SJSA1 (cell line): Measurements from ENCODE around the gene MINPP1. TPM values are rescaled to one million over a fixed set of nuclear protein-coding genes. Genes with fewer than 3 reads are reported as not detected.
A peak's percentile ranks its signal among the peaks of the same experiment; 100 is the strongest.

Source experiments
- DNase-seq, 2 experiments: peaks; one replicate each; pipeline ENCODE4 v3.0.0-alpha.2; 2015 to 2020; ENCODE audit warnings: low spot score in 2 of 2, low read depth in 1 of 2
- H3K27ac ChIP-seq: fragments of 250-450 bp; sonication (Bioruptor Pico); 2 replicates; pipeline ENCODE4 v1.5.1; 2020; ENCODE audit warnings: mild to moderate bottlenecking, moderate library complexity
- H3K27me3 ChIP-seq: fragments of 250-450 bp; sonication (Bioruptor Pico); replicated peaks from 2 replicates; pipeline ENCODE4 v1.5.1; 2020; ENCODE audit warnings: mild to moderate bottlenecking, moderate library complexity
- H3K36me3 ChIP-seq: fragments of 250-450 bp; sonication (Bioruptor Pico); 2 replicates; pipeline ENCODE4 v1.5.1; 2020; ENCODE audit warnings: mild to moderate bottlenecking
- H3K4me1 ChIP-seq: fragments of 250-450 bp; sonication (Bioruptor Pico); replicated peaks from 2 replicates; pipeline ENCODE4 v1.6.1; 2021; ENCODE audit warnings: mild to moderate bottlenecking
- H3K4me3 ChIP-seq: fragments of 250-450 bp; sonication (Bioruptor Pico); 2 replicates; pipeline ENCODE4 v1.5.1; 2020; ENCODE audit warnings: mild to moderate bottlenecking
- H3K9me3 ChIP-seq: fragments of 250-450 bp; sonication (Bioruptor Pico); replicated peaks from 2 replicates; pipeline ENCODE4 v1.5.1; 2020; ENCODE audit warnings: mild to moderate bottlenecking
- total RNA-seq: library from RNA; depleted of rRNA; stranded (reverse); fragments of >200 nt; shearing (Covaris generic); gene quantifications from 2 replicates; pipeline ENCODE4 v1.2.3, GENCODE V29; 2014

The MINPP1 gene
- total RNA-seq, 1 experiment from 2014 or later, result 50.3 TPM

DNA sequence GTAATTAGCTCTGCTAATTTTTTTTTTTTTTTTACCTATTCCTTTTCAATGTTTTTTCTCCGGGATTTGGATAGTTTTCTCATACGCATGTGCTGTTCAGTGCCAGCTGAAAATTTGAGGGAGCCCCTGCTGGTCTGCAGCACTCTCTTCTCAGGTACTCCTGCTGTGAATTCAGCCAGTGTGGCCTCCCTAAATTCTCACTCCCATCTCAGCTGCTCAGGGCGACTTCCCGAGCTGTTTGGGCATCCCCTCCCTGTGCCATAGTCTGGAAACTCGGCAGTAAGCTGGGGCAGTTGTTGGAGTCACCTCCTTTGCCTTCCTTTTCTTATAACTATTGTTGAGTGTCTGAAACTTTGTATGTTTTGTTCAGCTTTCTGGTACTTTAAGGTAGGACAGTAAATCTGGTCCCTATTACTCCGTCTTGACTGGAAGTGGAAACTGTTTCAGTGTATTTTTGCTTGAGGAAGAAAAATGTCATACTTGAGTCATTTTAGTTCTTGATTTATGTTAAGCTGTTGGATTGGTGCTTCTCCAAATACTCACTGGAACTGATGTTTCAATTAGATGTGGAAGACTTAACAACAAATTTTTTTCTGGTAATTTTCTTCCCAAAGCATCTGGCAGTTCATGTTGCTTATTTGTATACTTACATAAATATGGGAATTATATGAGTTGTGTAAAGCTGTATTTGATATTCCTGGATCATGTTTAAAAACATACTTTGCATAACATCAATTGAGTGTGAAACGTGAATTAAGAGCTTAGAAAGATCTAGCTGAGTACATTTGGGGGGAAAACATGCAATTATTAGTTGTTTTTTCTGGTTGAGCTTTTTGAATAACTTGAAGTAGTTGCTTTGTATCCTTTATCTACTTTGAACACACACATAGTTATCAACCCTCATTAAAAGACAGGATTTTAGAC, 33.7 kb downstream of the MINPP1 start:
- Histone ChIP-seq H3K27ac (no peak overlapping the region), H3K36me3 (peaks cover 40% of the 10 kb centered on the region), H3K4me3 (no peak overlapping the region), H3K27me3 (no peaks in the 10 kb centered on the region), H3K4me1 (peaks cover 24% of the 10 kb centered on the region), H3K9me3 (no peaks in the 10 kb centered on the region; the same call in 1 of the 2 replicates)
- no peak for DNase-seq

- Histone ChIP-seq H3K9me3 (no peaks in the 10 kb centered on the region; the same call in 1 of the 2 replicates), H3K27me3 (no peaks in the 10 kb centered on the region), H3K27ac (peak overlapping the region; percentile 15), H3K36me3 (peaks cover 39% of the 10 kb centered on the region), H3K4me3 (no peak overlapping the region), H3K4me1 (peaks cover 24% of the 10 kb centered on the region)
- DNase-seq, result peak in 1 of 2 experiments; percentile 28
Observed at GRCh38 chr10:87541114-87541513, 36.4 kb downstream of the MINPP1 start.

- DNase-seq, result no peak
- Histone ChIP-seq H3K36me3 (peaks cover 41% of the 10 kb centered on the region), H3K27ac (no peak overlapping the region), H3K9me3 (no peaks in the 10 kb centered on the region; the same call in 1 of the 2 replicates), H3K27me3 (no peaks in the 10 kb centered on the region), H3K4me3 (no peak overlapping the region), H3K4me1 (peaks cover 19% of the 10 kb centered on the region)
Observed at GRCh38 chr10:87544721-87545120, 40.0 kb downstream of the MINPP1 start.

- no peak overlapping the region for H3K27ac ChIP-seq
- no peak overlapping the region for H3K4me3 ChIP-seq
- no peaks in the 10 kb centered on the region; the same call in 1 of the 2 replicates for H3K9me3 ChIP-seq
- peaks cover 33% of the 10 kb centered on the region for H3K36me3 ChIP-seq
- no peak for DNase-seq
- H3K27me3 ChIP-seq, result no peaks in the 10 kb centered on the region
- peaks cover 11% of the 10 kb centered on the region for H3K4me1 ChIP-seq
Observed at GRCh38 chr10:87545783-87546182, 41.1 kb downstream of the MINPP1 start.

DNA sequence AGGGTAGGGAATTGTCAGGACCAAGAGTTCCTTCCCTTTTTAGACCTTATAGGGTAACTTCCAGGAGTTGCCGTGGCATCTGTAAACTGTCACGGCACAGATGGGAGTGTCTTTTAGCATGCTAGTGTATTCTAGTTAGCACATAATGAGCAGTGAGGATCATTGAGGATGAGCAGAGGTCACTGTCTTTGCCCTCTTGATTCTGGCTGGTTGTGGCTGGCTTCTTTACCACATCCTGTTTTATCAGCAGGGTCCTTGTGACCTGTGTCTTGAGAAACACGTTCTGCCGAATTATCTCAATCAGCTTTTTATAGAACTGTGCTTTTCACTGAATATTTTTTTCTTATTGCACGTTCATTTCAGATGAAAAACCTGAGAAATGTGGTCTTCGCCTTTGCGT, 41.5 kb downstream of the MINPP1 start:
- DNase-seq, result no peak
- Histone ChIP-seq H3K9me3 (no peaks in the 10 kb centered on the region; the same call in 1 of the 2 replicates), H3K27ac (no peak overlapping the region), H3K27me3 (no peaks in the 10 kb centered on the region), H3K4me1 (peaks cover 6% of the 10 kb centered on the region), H3K36me3 (peaks cover 33% of the 10 kb centered on the region), H3K4me3 (no peak overlapping the region)

- Histone ChIP-seq H3K27me3 (no peaks in the 10 kb centered on the region), H3K9me3 (no peaks in the 10 kb centered on the region; the same call in 1 of the 2 replicates), H3K36me3 (peaks cover 31% of the 10 kb centered on the region), H3K4me3 (no peak overlapping the region), H3K27ac (no peak overlapping the region), H3K4me1 (no peaks in the 10 kb centered on the region)
- DNase-seq, result no peak
Observed at GRCh38 chr10:87546971-87547413, 42.3 kb downstream of the MINPP1 start.

GRCh38 chr10:87547734-87548311, 43.1 kb downstream of the MINPP1 start:
- Histone ChIP-seq H3K27ac (no peak overlapping the region), H3K4me1 (no peaks in the 10 kb centered on the region), H3K4me3 (no peak overlapping the region), H3K9me3 (no peaks in the 10 kb centered on the region; the same call in 1 of the 2 replicates), H3K27me3 (no peaks in the 10 kb centered on the region), H3K36me3 (peaks cover 32% of the 10 kb centered on the region)
- no peak for DNase-seq

GRCh38 chr10:87550741-87551140, 46.0 kb downstream of the MINPP1 start:
- Histone ChIP-seq H3K4me1 (no peaks in the 10 kb centered on the region), H3K4me3 (no peak overlapping the region), H3K27me3 (no peaks in the 10 kb centered on the region), H3K27ac (no peak overlapping the region), H3K9me3 (no peaks in the 10 kb centered on the region), H3K36me3 (peaks cover 33% of the 10 kb centered on the region)
- DNase-seq, result no peak

- peaks cover 30% of the 10 kb centered on the region for H3K36me3 ChIP-seq
- H3K4me1 ChIP-seq, result no peaks in the 10 kb centered on the region
- H3K27me3 ChIP-seq, result no peaks in the 10 kb centered on the region
- no peaks in the 10 kb centered on the region for H3K9me3 ChIP-seq
- no peak overlapping the region for H3K4me3 ChIP-seq
- no peak for DNase-seq
- H3K27ac ChIP-seq, result no peak overlapping the region
Observed at GRCh38 chr10:87551326-87551725, 46.6 kb downstream of the MINPP1 start.

DNA sequence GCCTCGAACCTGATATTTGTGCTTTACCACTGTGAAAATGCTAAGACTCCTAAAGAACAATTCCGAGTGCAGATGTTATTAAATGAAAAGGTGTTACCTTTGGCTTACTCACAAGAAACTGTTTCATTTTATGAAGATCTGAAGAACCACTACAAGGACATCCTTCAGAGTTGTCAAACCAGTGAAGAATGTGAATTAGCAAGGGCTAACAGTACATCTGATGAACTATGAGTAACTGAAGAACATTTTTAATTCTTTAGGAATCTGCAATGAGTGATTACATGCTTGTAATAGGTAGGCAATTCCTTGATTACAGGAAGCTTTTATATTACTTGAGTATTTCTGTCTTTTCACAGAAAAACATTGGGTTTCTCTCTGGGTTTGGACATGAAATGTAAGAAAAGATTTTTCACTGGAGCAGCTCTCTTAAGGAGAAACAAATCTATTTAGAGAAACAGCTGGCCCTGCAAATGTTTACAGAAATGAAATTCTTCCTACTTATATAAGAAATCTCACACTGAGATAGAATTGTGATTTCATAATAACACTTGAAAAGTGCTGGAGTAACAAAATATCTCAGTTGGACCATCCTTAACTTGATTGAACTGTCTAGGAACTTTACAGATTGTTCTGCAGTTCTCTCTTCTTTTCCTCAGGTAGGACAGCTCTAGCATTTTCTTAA, 47.7 kb downstream of the MINPP1 start:
- DNase-seq, result no peak
- peaks cover 26% of the 10 kb centered on the region for H3K36me3 ChIP-seq
- H3K9me3 ChIP-seq, result no peaks in the 10 kb centered on the region
- no peaks in the 10 kb centered on the region for H3K27me3 ChIP-seq
- no peaks in the 10 kb centered on the region for H3K4me1 ChIP-seq
- H3K27ac ChIP-seq, result no peak overlapping the region
- no peak overlapping the region for H3K4me3 ChIP-seq

DNA sequence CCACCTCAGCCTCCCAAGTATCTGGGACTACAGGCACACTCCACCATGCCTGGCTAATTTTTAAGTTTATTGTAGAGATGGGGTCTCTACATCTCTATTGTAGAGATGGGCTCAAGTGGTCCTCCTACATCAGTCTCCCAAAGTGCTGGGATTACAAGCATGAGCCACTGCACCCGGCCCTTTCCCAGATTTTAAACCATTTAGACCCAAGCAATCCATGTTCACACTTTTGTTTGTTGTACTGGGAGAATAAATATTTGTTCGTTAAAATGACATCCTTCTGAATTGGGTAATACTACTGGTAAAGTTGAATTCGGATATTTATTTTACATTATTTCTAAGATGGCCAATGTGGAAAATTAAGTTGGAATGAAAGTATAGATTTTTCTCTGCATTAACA, 52.7 kb downstream of the MINPP1 start:
- Histone ChIP-seq H3K27ac (no peak overlapping the region), H3K27me3 (no peaks in the 10 kb centered on the region), H3K9me3 (no peaks in the 10 kb centered on the region), H3K36me3 (peaks cover 18% of the 10 kb centered on the region), H3K4me1 (no peaks in the 10 kb centered on the region), H3K4me3 (no peak overlapping the region)
- no peak for DNase-seq

GRCh38 chr10:87558333-87558732, 53.6 kb downstream of the MINPP1 start:
- peaks cover 10% of the 10 kb centered on the region for H3K36me3 ChIP-seq
- H3K4me3 ChIP-seq, result no peak overlapping the region
- no peak overlapping the region for H3K27ac ChIP-seq
- H3K4me1 ChIP-seq, result no peaks in the 10 kb centered on the region
- DNase-seq, result no peak
- no peaks in the 10 kb centered on the region for H3K9me3 ChIP-seq
- no peaks in the 10 kb centered on the region for H3K27me3 ChIP-seq

DNA sequence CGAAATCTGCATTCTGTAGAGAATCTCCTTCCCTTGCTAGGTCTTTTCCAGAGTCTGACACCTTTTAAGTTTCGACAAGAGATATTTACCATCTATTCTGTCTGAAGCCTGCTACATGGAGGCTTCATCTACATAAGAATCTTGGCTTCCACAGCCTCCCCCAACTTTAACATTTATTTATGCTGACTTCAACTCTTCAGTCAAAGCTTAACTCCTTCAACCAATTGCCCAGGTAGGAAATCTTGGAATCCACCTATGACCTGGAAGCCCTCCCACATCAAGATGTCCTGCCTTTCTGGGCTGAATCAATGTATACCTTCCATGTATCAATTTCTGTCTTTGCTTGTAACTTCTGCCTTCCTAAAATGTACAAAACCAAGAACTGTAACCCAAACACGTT, 54.7 kb downstream of the MINPP1 start:
- H3K36me3 ChIP-seq, result no peaks in the 10 kb centered on the region
- no peaks in the 10 kb centered on the region for H3K4me1 ChIP-seq
- no peak for DNase-seq
- H3K4me3 ChIP-seq, result no peak overlapping the region
- no peak overlapping the region for H3K27ac ChIP-seq
- H3K27me3 ChIP-seq, result no peaks in the 10 kb centered on the region
- H3K9me3 ChIP-seq, result no peaks in the 10 kb centered on the region
